Suprapubic skin (tissue), 3 donors: ENCODE results near the gene COL26A1.

Source experiments
- CTCF ChIP-seq, 2 donors: fragments of 200-600 bp in 1 of 2; fragments of 450-650 bp in 1 of 2; sonication (generic) in 1 of 2; IDR thresholded peaks; one replicate each; pipeline ENCODE4 v1.5.1; 2016 to 2019; ENCODE audit warnings: antibody characterized with exemption in 2 of 2, mild to moderate bottlenecking in 1 of 2, moderate library complexity in 1 of 2
- EP300 ChIP-seq: sonication (generic); formaldehyde crosslinking; IDR thresholded peaks from one replicate; pipeline ENCODE4 v1.6.1; 2017; ENCODE audit warnings: antibody characterized with exemption

GRCh38 chr7:101606498-101606923 lies 243.8 kb downstream of the COL26A1 start:
- no peak for TF ChIP-seq CTCF (IDR thresholded peaks at IDR 0.05)
- TF ChIP-seq EP300, result no peak
